HCT116 (cell line): ENCODE data around the gene ZBTB34. TPM values are rescaled to one million over a fixed set of nuclear protein-coding genes. Genes with fewer than 3 reads are reported as not detected.

ENCODE experiments used
- ATAC-seq: fragments of 200-7000 bp; cut with Tn5 transposase; 2 replicates; pipeline ENCODE4 v1.9.1; 2020; ENCODE audit warnings: mild to moderate bottlenecking, moderate library complexity
- BruUV-seq: library from RNA; stranded (reverse); fragments of 400-500 nt; replicated peaks from 2 replicates; lab custom pipeline; 2021; lab: Mats Ljungman, UMichigan
- CTCF ChIA-PET: fragments of 300-600 bp; sonication (Branson Sonifier 250); formaldehyde crosslinking; loops from one replicate; lab custom pipeline; 2021; ENCODE audit warnings: antibody characterized with exemption; lab: Charles Lee
- POLR2A ChIA-PET: fragments of 300-600, 350-600 bp; sonication (Branson Sonifier 250); formaldehyde crosslinking; loops from one replicate; lab custom pipeline; 2021; ENCODE audit warnings: antibody characterized with exemption; lab: Charles Lee
- RAD21 ChIA-PET, 2 experiments: fragments of 300-600 bp; sonication (Branson Sonifier 250); formaldehyde crosslinking; loops; one replicate each; lab custom pipeline; 2023; ENCODE audit warnings: low total read pairs in 2 of 2; ENCODE audit not compliant: uncharacterized antibody in 2 of 2, unreplicated experiment in 2 of 2, low non-redundant PET in 1 of 2; lab: Charles Lee
- DNase-seq: peaks from one replicate; pipeline ENCODE4 v3.0.0-alpha.2; 2010; ENCODE audit warnings: low read depth, low spot score
- H2AFZ ChIP-seq: fragments of 200-600 bp; shearing (Covaris generic), sonication (generic); 2 replicates; pipeline ENCODE4 v1.6.1; 2017; ENCODE audit warnings: low read depth, mixed run types, mixed read lengths, antibody characterized with exemption, low read length; ENCODE audit not compliant: poor library complexity, severe bottlenecking
- H3K27ac ChIP-seq: 2 replicates; pipeline ENCODE4 v1.5.1; 2012; ENCODE audit warnings: low read depth, low read length
- H3K27me3 ChIP-seq: fragments of 200-600 bp; sonication (generic); 2 replicates; pipeline ENCODE4 v1.6.1; 2016; ENCODE audit warnings: mixed run types, low read length, mixed read lengths; ENCODE audit not compliant: insufficient read depth
- H3K36me3 ChIP-seq, 2 experiments: fragments of 200-500 bp in 1 of 2; fragments of 200-600 bp in 1 of 2; sonication (Bioruptor generic) in 1 of 2; sonication (generic) in 1 of 2; 2 replicates each; pipeline versions ENCODE4 v1.5.1 to v1.6.1; 2014 to 2016; ENCODE audit warnings: low read length in 2 of 2, inconsistent platforms in 1 of 2, mixed read lengths in 1 of 2, mixed run types in 1 of 2; ENCODE audit not compliant: insufficient read depth in 2 of 2, control insufficient read depth in 1 of 2
- H3K4me1 ChIP-seq, 2 experiments: fragments of 200-600 bp in 1 of 2; sonication (generic) in 1 of 2; 2 replicates each; pipeline versions ENCODE4 v1.5.1 to v1.6.1; 2012 to 2017; ENCODE audit warnings: low read length in 2 of 2, inconsistent platforms in 1 of 2, mild to moderate bottlenecking in 1 of 2, mixed read lengths in 1 of 2, mixed run types in 1 of 2, moderate library complexity in 1 of 2; ENCODE audit not compliant: insufficient read depth in 2 of 2, control insufficient read depth in 1 of 2
- H3K4me2 ChIP-seq: fragments of 200-600 bp; sonication (generic); 2 replicates; pipeline ENCODE4 v1.6.1; 2017; ENCODE audit warnings: mixed run types, low read length, mixed read lengths
- H3K4me3 ChIP-seq, 2 experiments: fragments of 200-600 bp in 1 of 2; sonication (generic) in 1 of 2; replicated peaks in 1 of 2; 2 replicates each; pipeline ENCODE4 v1.5.1; 2011 to 2016; ENCODE audit warnings: low read length in 2 of 2, control low read depth in 1 of 2, low read depth in 1 of 2, mild to moderate bottlenecking in 1 of 2, mixed read lengths in 1 of 2, mixed run types in 1 of 2
- H3K79me2 ChIP-seq: fragments of 200-600 bp; sonication (generic); 2 replicates; pipeline ENCODE4 v1.6.1; 2017; ENCODE audit warnings: mild to moderate bottlenecking, mixed run types, low read length, moderate library complexity, mixed read lengths; ENCODE audit not compliant: insufficient read depth
- H3K9ac ChIP-seq: fragments of 200-600 bp; sonication (generic); 2 replicates; pipeline ENCODE4 v1.6.1; 2016; ENCODE audit warnings: low read length, mixed read lengths
- H3K9me2 ChIP-seq: fragments of 200-600 bp; sonication (generic), shearing (Covaris generic); 2 replicates; pipeline ENCODE4 v1.6.1; 2017; ENCODE audit warnings: mixed run types, mild to moderate bottlenecking, moderate library complexity; ENCODE audit not compliant: insufficient read depth
- H3K9me3 ChIP-seq, 2 experiments: fragments of 200-500 bp in 1 of 2; fragments of 200-600 bp in 1 of 2; sonication (Bioruptor generic) in 1 of 2; sonication (generic) in 1 of 2; 2 replicates each; pipeline ENCODE4 v1.6.1; 2014 to 2017; ENCODE audit warnings: low read length in 2 of 2, mixed read lengths in 2 of 2, inconsistent platforms in 1 of 2, low read depth in 1 of 2, mild to moderate bottlenecking in 1 of 2, mixed run types in 1 of 2, moderate library complexity in 1 of 2; ENCODE audit not compliant: control insufficient read depth in 1 of 2, insufficient read depth in 1 of 2
- H4K20me1 ChIP-seq: fragments of 200-600 bp; sonication (generic), shearing (Covaris generic); 2 replicates; pipeline ENCODE4 v1.6.1; 2017; ENCODE audit warnings: mixed run types, mild to moderate bottlenecking, moderate library complexity; ENCODE audit not compliant: insufficient read depth
- EGR1 ChIP-seq: IDR thresholded peaks from 2 replicates; pipeline ENCODE4 v1.6.1; 2012; ENCODE audit warnings: low read depth
- POLR2A ChIP-seq: IDR thresholded peaks from 2 replicates; pipeline ENCODE4 v1.7.0; 2011; ENCODE audit warnings: borderline replicate concordance; ENCODE audit not compliant: insufficient read depth, insufficient read length; ENCODE audit errors: extremely low read depth
- POLR2AphosphoS5 ChIP-seq: IDR thresholded peaks from 2 replicates; pipeline ENCODE4 v1.6.1; 2011; ENCODE audit warnings: mild to moderate bottlenecking, low read depth, low read length, moderate library complexity
- SP1 ChIP-seq: IDR thresholded peaks from 2 replicates; pipeline ENCODE4 v1.6.1; 2012; ENCODE audit warnings: low read depth
- SRF ChIP-seq: IDR thresholded peaks from 2 replicates; pipeline ENCODE4 v1.6.1; 2012; ENCODE audit warnings: low read depth
- TCF7L2 ChIP-seq: IDR thresholded peaks from 2 replicates; pipeline ENCODE4 v1.7.0; 2011; ENCODE audit warnings: borderline replicate concordance, inconsistent platforms; ENCODE audit not compliant: insufficient read depth, insufficient read length; ENCODE audit errors: extremely low read depth
- YY1 ChIP-seq: IDR thresholded peaks from 2 replicates; pipeline ENCODE4 v1.6.1; 2011; ENCODE audit warnings: low read length, low read depth, moderate library complexity, mild to moderate bottlenecking; ENCODE audit not compliant: insufficient replicate concordance; ENCODE audit errors: extremely low read depth
- intact Hi-C: fragments of 100-400 bp; cut with micrococcal nuclease; formaldehyde crosslinking; loops from 2 replicates; pipeline ENCODE4 v1.10.0; 2022
- total RNA-seq: library from RNA; stranded (reverse); gene quantifications from one replicate; pipeline ENCODE4 v1.2.1, GENCODE V29; 2021; ENCODE audit not compliant: unreplicated experiment
- TF ChIP-seq, protein P1 (sequence below): IDR thresholded peaks from 2 replicates; pipeline ENCODE4 v1.6.1; 2012; ENCODE audit warnings: low read depth

The ZBTB34 gene
- total RNA-seq, 1 experiment from 2014 or later, result 5.6 TPM

DNA sequence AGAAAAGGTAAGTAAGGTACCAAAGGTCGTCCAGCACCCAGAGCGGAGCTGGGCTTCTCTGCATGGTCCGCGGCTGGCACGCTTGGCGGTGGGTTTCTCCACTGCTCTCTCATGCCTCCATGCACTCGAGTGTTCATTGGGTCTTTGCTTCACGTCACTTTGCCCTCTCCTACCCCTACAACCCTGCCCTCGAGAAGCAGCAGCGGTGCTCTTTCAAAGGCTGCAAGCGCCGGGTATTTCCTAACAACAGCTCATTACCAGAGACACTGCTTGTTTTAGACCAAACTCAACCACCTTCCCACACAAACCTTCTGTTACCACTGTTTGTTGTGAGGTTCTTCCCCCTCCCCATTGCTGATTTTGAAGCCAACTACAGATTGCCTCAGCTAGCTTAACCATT lies 21.5 kb upstream of the ZBTB34 start (continued):
- TF ChIP-seq, protein P1, sequence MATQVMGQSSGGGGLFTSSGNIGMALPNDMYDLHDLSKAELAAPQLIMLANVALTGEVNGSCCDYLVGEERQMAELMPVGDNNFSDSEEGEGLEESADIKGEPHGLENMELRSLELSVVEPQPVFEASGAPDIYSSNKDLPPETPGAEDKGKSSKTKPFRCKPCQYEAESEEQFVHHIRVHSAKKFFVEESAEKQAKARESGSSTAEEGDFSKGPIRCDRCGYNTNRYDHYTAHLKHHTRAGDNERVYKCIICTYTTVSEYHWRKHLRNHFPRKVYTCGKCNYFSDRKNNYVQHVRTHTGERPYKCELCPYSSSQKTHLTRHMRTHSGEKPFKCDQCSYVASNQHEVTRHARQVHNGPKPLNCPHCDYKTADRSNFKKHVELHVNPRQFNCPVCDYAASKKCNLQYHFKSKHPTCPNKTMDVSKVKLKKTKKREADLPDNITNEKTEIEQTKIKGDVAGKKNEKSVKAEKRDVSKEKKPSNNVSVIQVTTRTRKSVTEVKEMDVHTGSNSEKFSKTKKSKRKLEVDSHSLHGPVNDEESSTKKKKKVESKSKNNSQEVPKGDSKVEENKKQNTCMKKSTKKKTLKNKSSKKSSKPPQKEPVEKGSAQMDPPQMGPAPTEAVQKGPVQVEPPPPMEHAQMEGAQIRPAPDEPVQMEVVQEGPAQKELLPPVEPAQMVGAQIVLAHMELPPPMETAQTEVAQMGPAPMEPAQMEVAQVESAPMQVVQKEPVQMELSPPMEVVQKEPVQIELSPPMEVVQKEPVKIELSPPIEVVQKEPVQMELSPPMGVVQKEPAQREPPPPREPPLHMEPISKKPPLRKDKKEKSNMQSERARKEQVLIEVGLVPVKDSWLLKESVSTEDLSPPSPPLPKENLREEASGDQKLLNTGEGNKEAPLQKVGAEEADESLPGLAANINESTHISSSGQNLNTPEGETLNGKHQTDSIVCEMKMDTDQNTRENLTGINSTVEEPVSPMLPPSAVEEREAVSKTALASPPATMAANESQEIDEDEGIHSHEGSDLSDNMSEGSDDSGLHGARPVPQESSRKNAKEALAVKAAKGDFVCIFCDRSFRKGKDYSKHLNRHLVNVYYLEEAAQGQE, result no peak

GRCh38 chr9:126839301-126839700 lies 21.1 kb upstream of the ZBTB34 start:
- no peaks in the 10 kb centered on the region; the same call in 1 of the 2 replicates for H3K79me2 ChIP-seq
- DNase-seq, result no peak
- no peaks in the 10 kb centered on the region for H3K27me3 ChIP-seq
- TF ChIP-seq SP1 (no peak), YY1 (no peak), POLR2A (no peak), EGR1 (no peak), POLR2AphosphoS5 (no peak), SRF (no peak), TCF7L2 (no peak)
- TF ChIP-seq, all 23 proteins: peak for 0
- Histone ChIP-seq H3K9ac (no peak overlapping the region), H2AFZ (no peak overlapping the region), H3K4me1 (peaks cover 5 to 12% of the 10 kb centered on the region in 2 experiments; a peak in 3 of 4 replicates), H4K20me1 (no peaks in the 10 kb centered on the region), H3K36me3 (peaks cover 2 to 4% of the 10 kb centered on the region in 2 experiments; a peak in 1 of 4 replicates), H3K27ac (no peak overlapping the region), H3K4me3 (no peak overlapping the region), H3K9me3 (no peaks in the 10 kb centered on the region), H3K9me2 (no peaks in the 10 kb centered on the region), H3K4me2 (no peak overlapping the region)
- intact Hi-C loops, result no loop called here
- BruUV-seq, result no TSS peak
- CTCF ChIA-PET, result no interaction called here
- POLR2A ChIA-PET, result no interaction called here
- no peak for ATAC-seq
- RAD21 ChIA-PET, result no interaction called here
